Common myeloid progenitor, CD34-positive (primary cell): ENCODE data around the gene TUSC2.
"Not testable (repeated sequence)": the region's sequence is repeated elsewhere in the genome, so short reads cannot be mapped to it uniquely, and the experiment has no call there.

ENCODE experiments used
- CTCF ChIA-PET: fragments of 350-600 bp; sonication (Branson Sonifier 250); formaldehyde crosslinking; loops from one replicate; lab custom pipeline; 2021; ENCODE audit warnings: antibody characterized with exemption; lab: Charles Lee
- POLR2A ChIA-PET: fragments of 350-600 bp; sonication (Branson Sonifier 250); formaldehyde crosslinking; loops from one replicate; lab custom pipeline; 2021; ENCODE audit warnings: antibody characterized with exemption; lab: Charles Lee
- DNase-seq, 3 donors: peaks; one replicate each; pipeline versions ENCODE4 v3.0.0 to v3.0.0-alpha.2; 2013
- H3K27ac ChIP-seq, 2 experiments: 1 replicate in 1 of 2; 2 replicates in 1 of 2; pipeline ENCODE4 v1.7.0; 2013; ENCODE audit warnings: inconsistent platforms in 2 of 2, low read length in 2 of 2, mild to moderate bottlenecking in 2 of 2, low read depth in 1 of 2, moderate library complexity in 1 of 2; ENCODE audit not compliant: severe bottlenecking in 2 of 2, insufficient read depth in 1 of 2, poor library complexity in 1 of 2
- H3K27me3 ChIP-seq, 5 experiments: replicated peaks in 2 of 5; 1 replicate in 3 of 5; 2 replicates in 2 of 5; pipeline versions ENCODE4 v1.6.1 to v1.7.0; 2013; ENCODE audit warnings: low read length in 4 of 5, mild to moderate bottlenecking in 2 of 5, moderate library complexity in 2 of 5, inconsistent platforms in 1 of 5; ENCODE audit not compliant: insufficient read depth in 5 of 5, control insufficient read depth in 4 of 5
- H3K36me3 ChIP-seq, 4 experiments: 1 replicate in 2 of 4; 2 replicates in 2 of 4; pipeline versions ENCODE4 v1.6.1 to v1.7.0; 2013; ENCODE audit warnings: low read length in 3 of 4, control low read depth in 1 of 4, mild to moderate bottlenecking in 1 of 4; ENCODE audit not compliant: control insufficient read depth in 4 of 4, insufficient read depth in 4 of 4
- H3K4me1 ChIP-seq, 4 experiments: 1 replicate in 3 of 4; 2 replicates in 1 of 4; pipeline versions ENCODE4 v1.6.1 to v1.7.1; 2013; ENCODE audit warnings: low read length in 3 of 4, mild to moderate bottlenecking in 3 of 4, control low read depth in 1 of 4, inconsistent platforms in 1 of 4, moderate library complexity in 1 of 4; ENCODE audit not compliant: control insufficient read depth in 4 of 4, insufficient read depth in 4 of 4; ENCODE audit errors: control extremely low read depth in 1 of 4
- H3K4me3 ChIP-seq, 7 experiments: 1 replicate in 4 of 7; 2 replicates in 3 of 7; pipeline versions ENCODE4 v1.5.1 to v1.7.0; 2013; ENCODE audit warnings: mild to moderate bottlenecking in 7 of 7, low read length in 6 of 7, moderate library complexity in 6 of 7, inconsistent platforms in 2 of 7, low read depth in 2 of 7, control low read depth in 1 of 7; ENCODE audit not compliant: insufficient read depth in 4 of 7, control insufficient read depth in 1 of 7; ENCODE audit errors: extremely low read depth in 1 of 7
- H3K9me3 ChIP-seq, 5 experiments: 1 replicate in 4 of 5; 2 replicates in 1 of 5; pipeline versions ENCODE4 v1.6.1 to v1.7.1; 2013; ENCODE audit warnings: low read length in 4 of 5, mild to moderate bottlenecking in 2 of 5, inconsistent platforms in 1 of 5, low read depth in 1 of 5, moderate library complexity in 1 of 5; ENCODE audit not compliant: control insufficient read depth in 4 of 5, insufficient read depth in 2 of 5; ENCODE audit errors: control extremely low read depth in 1 of 5
- WGBS: methylation state at CpG from one replicate; pipeline ENCODE4 v1.1.5; 2013; ENCODE audit not compliant: insufficient coverage; 5-methylcytosine and 5-hydroxymethylcytosine counted together

Gene TUSC2

DNA sequence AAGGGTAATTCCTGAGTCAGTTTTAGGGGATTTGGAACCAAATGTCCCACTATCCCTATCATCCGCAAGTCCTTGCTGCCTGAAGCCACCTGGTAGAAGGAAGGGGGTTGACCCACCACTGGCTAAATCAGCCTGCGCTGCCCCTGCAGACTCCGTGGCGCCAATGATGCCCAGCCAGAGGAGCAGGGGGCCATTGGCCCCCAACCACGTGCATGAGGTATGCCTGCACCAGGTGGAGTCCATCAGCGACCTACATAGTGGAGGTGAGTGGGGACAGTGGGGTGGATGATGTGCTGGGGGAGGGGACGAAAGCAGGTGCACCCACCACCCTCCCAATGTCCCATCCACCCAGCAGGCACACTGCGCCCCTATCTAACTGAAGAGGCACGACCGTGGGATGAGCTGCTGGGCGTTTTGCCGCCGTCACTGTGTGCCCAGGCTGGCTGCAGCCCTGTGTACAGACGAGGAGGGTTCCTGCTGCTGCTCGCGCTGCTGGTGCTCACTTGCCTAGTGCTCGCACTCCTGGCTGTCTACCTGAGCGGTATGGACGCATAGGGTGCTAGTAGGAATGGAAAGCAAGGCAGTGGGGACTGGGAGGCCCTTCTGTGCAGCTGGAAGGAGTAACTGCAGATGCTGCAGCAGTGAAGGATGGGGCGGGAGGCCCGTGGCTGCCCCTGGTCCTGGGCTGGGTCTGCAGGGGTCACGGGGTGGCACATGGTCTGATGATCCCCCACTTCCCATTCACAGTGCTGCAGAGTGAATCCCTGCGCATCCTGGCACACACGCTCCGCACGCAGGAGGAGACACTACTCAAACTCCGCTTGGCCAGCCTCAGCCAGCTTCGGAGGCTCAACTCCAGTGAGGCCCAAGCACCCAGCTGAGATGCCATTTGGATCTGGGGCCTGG lies 41.4 kb downstream of the TUSC2 start:
- ChIA-PET CTCF (interaction anchor here (1.5 kb wide), 1 partner anchor 13 kb away, joined by 3 read pairs; the partner anchor contains the start of genes HYAL3 and NAA80), POLR2A (no interaction called here)
- Histone ChIP-seq H3K27ac (no peak overlapping the region), H3K36me3 (peaks cover 2 to 49% (median 36%) of the 10 kb centered on the region in 4 experiments), H3K4me3 (no peak overlapping the region), H3K27me3 (no peaks in the 10 kb centered on the region), H3K9me3 (no peaks in the 10 kb centered on the region), H3K4me1 (peaks cover 3 to 14% (median 9%) of the 10 kb centered on the region in 4 experiments)
- WGBS = 92% methylated on average over 25 of the region's 28 CpGs
- no peak for DNase-seq

DNA sequence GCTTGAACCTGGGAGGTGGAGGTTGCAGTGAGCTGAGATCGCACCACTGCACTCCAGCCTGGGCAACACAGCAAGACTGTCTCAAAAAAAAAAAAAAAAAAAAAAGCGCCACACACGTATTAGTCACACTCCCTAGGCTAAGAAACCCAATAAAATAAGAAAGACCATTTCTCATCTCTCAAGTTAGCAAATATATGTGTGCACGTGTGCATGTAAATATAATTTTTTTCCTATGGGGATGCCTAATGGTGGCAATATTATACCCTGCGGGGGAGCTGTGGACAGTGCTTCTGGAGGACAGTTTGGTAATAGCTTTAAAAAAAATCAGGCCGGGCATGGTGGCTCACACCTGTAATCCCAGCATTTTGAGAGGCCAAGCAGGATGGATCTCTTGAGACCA lies 43.9 kb downstream of the TUSC2 start:
- not testable (repeated sequence) for H3K9me3 ChIP-seq
- 100% methylated on average over 1 of the region's 6 CpGs for WGBS
- CTCF ChIA-PET = interaction anchor here (0.7 to 72.5 kb wide), 2 partner anchors 9 to 52 kb away, joined by 4 to 1875 read pairs; partner anchors contain the start of genes GNAI2 and SLC38A3

DNA sequence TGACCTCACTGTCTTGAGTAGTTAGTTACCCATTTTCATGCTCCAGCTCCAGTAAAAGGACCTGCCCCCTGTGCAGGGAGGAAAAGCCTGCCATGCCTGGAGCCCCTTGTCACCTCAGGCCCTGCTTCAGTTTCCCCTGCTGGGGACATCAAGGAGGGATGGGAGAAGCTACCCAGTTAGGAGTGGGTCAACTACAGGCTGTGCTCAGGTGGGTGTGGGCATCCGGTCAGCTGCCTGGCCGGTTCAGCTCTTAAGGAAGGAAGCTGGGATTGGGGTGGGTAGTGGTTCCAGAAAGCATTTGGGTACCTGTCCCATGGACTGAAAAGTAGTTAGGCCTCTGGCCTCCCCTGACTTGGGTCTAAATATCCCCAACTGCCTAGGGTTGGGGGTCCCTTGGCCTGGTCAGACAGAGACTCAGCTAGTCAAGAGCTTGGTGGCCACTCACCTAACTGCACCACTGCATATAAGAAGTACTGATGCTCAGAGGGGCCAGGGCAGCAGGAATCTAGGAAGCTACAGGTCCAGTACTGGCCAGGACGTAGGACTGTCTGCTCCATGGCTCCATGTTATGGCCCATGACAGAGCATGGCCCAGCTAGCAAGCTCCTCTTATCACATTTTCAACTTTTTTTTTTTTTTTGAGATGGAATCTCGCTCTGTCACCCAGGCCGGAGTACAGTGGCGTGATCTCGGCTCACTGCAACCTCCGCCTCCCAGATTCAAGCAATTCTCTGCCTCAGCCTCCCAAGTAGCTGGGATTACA lies 48.6 kb downstream of the TUSC2 start:
- 100% methylated on average over 1 of the region's 8 CpGs for WGBS
- Histone ChIP-seq H3K27me3 (peaks cover 0 to 41% (median 17%) of the 10 kb centered on the region in 5 experiments), H3K36me3 (no peaks in the 10 kb centered on the region), H3K9me3 (no peaks in the 10 kb centered on the region), H3K27ac (no peak overlapping the region), H3K4me3 (no peak overlapping the region), H3K4me1 (peaks cover 0 to 18% (median 16%) of the 10 kb centered on the region in 4 experiments)
- ChIA-PET POLR2A (interaction anchor here (0.6 kb wide), 1 partner anchor 89 kb away, joined by 4 read pairs; no protein-coding TSS in a partner anchor), CTCF (interaction anchor here (0.7 to 72.5 kb wide), 12 partner anchors 9 to 87 kb away, joined by 3 to 1875 read pairs (median 5); partner anchors contain the start of genes GNAI2, HYAL3, IFRD2 and NAA80)
- DNase-seq = no peak

More for the DNA sequence above, 43.9 kb downstream of the TUSC2 start:
- DNase-seq, H3K4me3 ChIP-seq, H3K4me1 ChIP-seq, H3K27ac ChIP-seq, H3K27me3 ChIP-seq, POLR2A ChIA-PET: not testable (repeated sequence)
- H3K36me3 ChIP-seq = peaks cover 2 to 33% (median 26%) of the 10 kb centered on the region in 4 experiments

DNA sequence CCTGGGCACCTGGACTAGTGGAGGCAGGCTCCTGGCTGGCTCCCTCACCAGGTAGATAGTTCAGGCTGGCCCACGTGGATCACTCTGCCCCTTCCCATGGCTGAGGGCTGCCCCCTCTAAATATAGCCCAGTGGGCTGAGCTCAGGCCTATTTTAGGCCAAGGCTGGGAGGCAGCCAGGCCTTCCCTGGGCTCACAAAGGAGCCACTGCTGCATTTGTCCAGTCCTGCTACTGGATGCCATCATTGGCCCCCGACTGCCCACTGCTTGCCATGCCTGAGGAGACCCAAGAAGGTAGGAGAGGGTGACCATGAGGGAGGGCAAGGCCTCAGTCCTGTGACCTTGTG lies 49.2 kb downstream of the TUSC2 start, which contains the start of gene LSMEM2:
Gene LSMEM2 (plus strand): TSS at position 208 of the 345 bp plus-strand sequence. CDS start 27 bp downstream, at position 235.
- POLR2A ChIA-PET = no interaction called here

DNA sequence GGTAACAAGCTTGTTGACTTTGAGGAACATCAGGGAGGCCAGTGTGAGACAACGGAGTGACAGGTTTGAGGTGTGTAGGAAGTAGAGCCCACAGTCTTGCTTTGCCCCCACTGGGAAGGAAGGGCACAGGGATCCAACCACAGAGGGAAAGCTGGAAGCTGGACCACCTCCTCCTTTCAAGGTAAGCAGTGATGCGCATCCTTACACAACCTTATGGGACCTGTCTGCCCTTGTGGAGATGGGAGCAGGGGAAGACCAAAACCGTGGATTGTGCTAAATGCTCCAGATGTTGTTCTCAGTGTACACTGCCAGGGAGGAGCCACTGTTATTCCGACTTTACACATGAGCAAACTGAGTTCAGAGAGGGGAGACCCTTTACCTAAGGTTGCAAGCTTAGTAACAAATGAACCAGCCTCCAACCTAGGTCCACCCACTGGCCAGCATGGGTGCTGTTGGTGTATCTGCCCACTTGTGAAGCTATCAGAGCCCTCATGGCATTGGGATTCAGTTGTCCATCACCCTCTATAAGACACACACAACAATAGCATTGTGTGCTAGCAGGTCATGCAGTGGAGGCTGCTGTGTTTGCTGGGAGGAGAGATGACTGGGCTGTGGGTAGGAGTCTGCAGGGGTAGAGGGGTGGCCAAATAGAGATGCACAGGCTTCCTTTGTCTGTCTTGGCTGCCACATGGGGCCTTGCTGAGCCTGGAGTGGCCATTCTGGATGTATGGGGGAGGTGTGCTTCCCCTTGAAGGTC lies 49.7 kb downstream of the TUSC2 start:
- Histone ChIP-seq H3K27ac (no peak overlapping the region), H3K36me3 (no peaks in the 10 kb centered on the region), H3K4me3 (no peak overlapping the region), H3K4me1 (peaks cover 0 to 27% (median 20%) of the 10 kb centered on the region in 4 experiments), H3K27me3 (peaks cover 0 to 53% (median 23%) of the 10 kb centered on the region in 5 experiments), H3K9me3 (no peaks in the 10 kb centered on the region)
- DNase-seq = no peak
- ChIA-PET CTCF (interaction anchor here (0.9 to 72.5 kb wide), 8 partner anchors 9 to 84 kb away, joined by 3 to 1875 read pairs (median 5); partner anchors contain the start of genes GNAI2, IFRD2 and SLC38A3), POLR2A (no interaction called here)
- 100% methylated on average over 3 of the region's 4 CpGs for WGBS

More for the DNA sequence above, 49.2 kb downstream of the TUSC2 start, which contains the start of gene LSMEM2:
- no peak within 1 kb of the TSS for H3K27ac ChIP-seq
- H3K4me3 ChIP-seq = no peak within 1 kb of the TSS
- H3K36me3 ChIP-seq = no peaks in the 10 kb centered on the region
- WGBS = 90% methylated on average over 2 of the region's 2 CpGs
- CTCF ChIA-PET = interaction anchor here (1.0 to 72.5 kb wide), 9 partner anchors 9 to 87 kb away, joined by 3 to 1875 read pairs (median 5); partner anchors contain the start of genes GNAI2, HYAL3, IFRD2 and NAA80
- no peak for DNase-seq
- H3K27me3 ChIP-seq = peaks cover 0 to 47% (median 20%) of the 10 kb centered on the region in 5 experiments
- H3K4me1 ChIP-seq = peaks cover 0 to 23% (median 17%) of the 10 kb centered on the region in 4 experiments
- H3K9me3 ChIP-seq = no peaks in the 10 kb centered on the region

DNA sequence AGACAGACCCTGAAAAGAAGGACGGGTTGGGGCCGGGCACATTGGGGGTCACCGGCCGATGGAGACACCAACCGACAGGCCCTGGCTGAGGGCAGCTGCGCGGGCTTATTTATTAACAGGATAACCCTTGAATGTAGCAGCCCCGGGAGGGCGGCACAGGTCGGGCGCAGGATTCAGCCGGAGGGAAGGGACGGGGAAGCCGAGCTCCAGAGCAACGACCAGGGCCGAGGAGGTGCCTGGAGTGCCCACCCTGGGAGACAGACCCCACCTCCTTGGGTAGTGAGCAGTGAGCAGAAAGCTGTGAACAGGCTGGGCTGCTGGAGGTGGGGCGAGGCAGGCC lies 51.3 kb downstream of the TUSC2 start:
- Histone ChIP-seq H3K9me3 (no peaks in the 10 kb centered on the region), H3K27me3 (peaks cover 0 to 57% (median 23%) of the 10 kb centered on the region in 5 experiments), H3K36me3 (no peaks in the 10 kb centered on the region), H3K4me3 (no peak overlapping the region), H3K4me1 (peaks cover 0 to 33% (median 25%) of the 10 kb centered on the region in 4 experiments), H3K27ac (no peak overlapping the region)
- WGBS = 79% methylated on average over 14 of the region's 17 CpGs
- ChIA-PET CTCF (interaction anchor here (0.9 to 72.5 kb wide), 5 partner anchors 15 to 86 kb away, joined by 3 to 1875 read pairs (median 4); partner anchors contain the start of genes GNAI2, IFRD2 and SLC38A3), POLR2A (no interaction called here)
- DNase-seq = no peak
